Ishikawa (cell line): ENCODE measurements around the gene CEACAM19.
A peak's percentile ranks its signal among the peaks of the same experiment; 100 is the strongest.

ENCODE experiments used
- CEBPB ChIP-seq: IDR thresholded peaks from 2 replicates; pipeline ENCODE4 v1.6.1; 2012
- CREB1 ChIP-seq: IDR thresholded peaks from 2 replicates; pipeline ENCODE4 v1.6.1; 2012; ENCODE audit warnings: low read depth
- EGR1 ChIP-seq: IDR thresholded peaks from 2 replicates; pipeline ENCODE4 v1.6.1; 2012
- EP300 ChIP-seq: IDR thresholded peaks from 2 replicates; pipeline ENCODE4 v1.6.1; 2012; ENCODE audit warnings: borderline replicate concordance
- FOXM1 ChIP-seq: IDR thresholded peaks from 2 replicates; pipeline ENCODE4 v1.6.1; 2012; ENCODE audit warnings: low read depth, borderline replicate concordance
- MAX ChIP-seq: IDR thresholded peaks from 2 replicates; pipeline ENCODE4 v1.6.1; 2012
- NFIC ChIP-seq: IDR thresholded peaks from 2 replicates; pipeline ENCODE4 v1.6.1; 2012
- RAD21 ChIP-seq: IDR thresholded peaks from 2 replicates; pipeline ENCODE4 v1.6.1; 2012; ENCODE audit warnings: low read depth
- REST ChIP-seq: IDR thresholded peaks from 2 replicates; pipeline ENCODE4 v1.6.1; 2012; ENCODE audit warnings: low read depth, mild to moderate bottlenecking
- TAF1 ChIP-seq: IDR thresholded peaks from 2 replicates; pipeline ENCODE4 v1.6.1; 2012; ENCODE audit warnings: low read depth, mild to moderate bottlenecking
- TCF12 ChIP-seq: IDR thresholded peaks from 2 replicates; pipeline ENCODE4 v1.6.1; 2012; ENCODE audit warnings: low read depth
- TEAD4 ChIP-seq: IDR thresholded peaks from 2 replicates; pipeline ENCODE4 v1.6.1; 2012
- USF1 ChIP-seq: IDR thresholded peaks from 2 replicates; pipeline ENCODE4 v1.6.1; 2012
- YY1 ChIP-seq: IDR thresholded peaks from 2 replicates; pipeline ENCODE4 v1.6.1; 2012; ENCODE audit warnings: low read depth
- ZBTB7A ChIP-seq: IDR thresholded peaks from 2 replicates; pipeline ENCODE4 v1.6.1; 2012; ENCODE audit warnings: low read depth

The CEACAM19 gene

GRCh38 chr19:44644402-44645016 lies 26.8 kb upstream of the CEACAM19 start:
- TF ChIP-seq MAX (peak; percentile 40; the same call in 1 of the 2 replicates), NFIC (no peak), TEAD4 (0 out of 2 replicates have a peak, but pooled peaks have one; percentile 9)

- TF ChIP-seq CEBPB: no peak
- TF ChIP-seq REST: no peak
- no peak for TF ChIP-seq USF1
- TF ChIP-seq EGR1: no peak
- TF ChIP-seq FOXM1: no peak
- no peak for TF ChIP-seq MAX
- no peak for TF ChIP-seq TEAD4
- no peak for TF ChIP-seq TCF12
- no peak for TF ChIP-seq NFIC
Measured at GRCh38 chr19:44645407-44646048, 25.8 kb upstream of the CEACAM19 start.

- no peak for TF ChIP-seq ZBTB7A
- TF ChIP-seq TCF12: no peak
- no peak for TF ChIP-seq CREB1
Measured at GRCh38 chr19:44646049-44646416, 25.2 kb upstream of the CEACAM19 start.

GRCh38 chr19:44647144-44647543 lies 24.1 kb upstream of the CEACAM19 start:
- TF ChIP-seq MAX (no peak), CREB1 (no peak), RAD21 (no peak), REST (no peak), FOXM1 (no peak), YY1 (no peak), NFIC (no peak), EGR1 (no peak), ZBTB7A (no peak), TEAD4 (no peak), TAF1 (no peak)

- TF ChIP-seq TEAD4 (no peak), USF1 (no peak), YY1 (no peak), CEBPB (no peak), CREB1 (no peak), REST (no peak), RAD21 (no peak), MAX (no peak), ZBTB7A (no peak), TAF1 (no peak), EGR1 (no peak), EP300 (no peak), TCF12 (no peak), NFIC (no peak), FOXM1 (no peak)
Measured at GRCh38 chr19:44648631-44649251, 22.5 kb upstream of the CEACAM19 start.
